ENCODE results near the gene CERKL. TPM values are rescaled to one million over a fixed set of nuclear protein-coding genes. Genes with fewer than 3 reads are reported as not detected.

Gene CERKL
- total RNA-seq, 1 donor from 2014 or later = not detected

GRCh38 chr2:181563101-181563692 is 93.7 kb downstream of the CERKL start:
- Mint-ChIP-seq H3K4me3 (ENCODE audit: unreplicated experiment) (no peak overlapping the region), H3K27ac (ENCODE audit: unreplicated experiment) (no peak overlapping the region), H3K36me3 (ENCODE audit: low read depth) (no peaks in the 10 kb centered on the region), H3K27me3 (ENCODE audit: low read depth) (no peaks in the 10 kb centered on the region), H3K4me1 (ENCODE audit: low read depth) (no peaks in the 10 kb centered on the region), H3K9me3 (ENCODE audit: low read depth) (no peaks in the 10 kb centered on the region)
- TF ChIP-seq CTCF (IDR thresholded peaks at IDR 0.05) = no peak
- DNase-seq (ENCODE audit: low spot score) = no peak

GRCh38 chr2:181558371-181558770 is 98.5 kb downstream of the CERKL start:
- no peak for DNase-seq (ENCODE audit: low spot score)
- no peaks in the 10 kb centered on the region for H3K4me1 Mint-ChIP-seq (ENCODE audit: low read depth)
- no peak for TF ChIP-seq CTCF (IDR thresholded peaks at IDR 0.05)
- no peaks in the 10 kb centered on the region for H3K27me3 Mint-ChIP-seq (ENCODE audit: low read depth)
- H3K27ac Mint-ChIP-seq (ENCODE audit: unreplicated experiment) = no peak overlapping the region
- no peak overlapping the region for H3K4me3 Mint-ChIP-seq (ENCODE audit: unreplicated experiment)
- H3K36me3 Mint-ChIP-seq (ENCODE audit: low read depth) = no peaks in the 10 kb centered on the region
- no peaks in the 10 kb centered on the region for H3K9me3 Mint-ChIP-seq (ENCODE audit: low read depth)

- DNase-seq (ENCODE audit: low spot score) = no peak
- H3K4me3 Mint-ChIP-seq (ENCODE audit: unreplicated experiment) = no peak overlapping the region
- no peak overlapping the region for H3K27ac Mint-ChIP-seq (ENCODE audit: unreplicated experiment)
- H3K27me3 Mint-ChIP-seq (ENCODE audit: low read depth) = no peaks in the 10 kb centered on the region
- TF ChIP-seq CTCF (IDR thresholded peaks at IDR 0.05) = no peak
- peaks cover 7% of the 10 kb centered on the region for H3K4me1 Mint-ChIP-seq (ENCODE audit: low read depth)
- H3K9me3 Mint-ChIP-seq (ENCODE audit: low read depth) = no peaks in the 10 kb centered on the region
- H3K36me3 Mint-ChIP-seq (ENCODE audit: low read depth) = no peaks in the 10 kb centered on the region
Measured at GRCh38 chr2:181554061-181554830, 102.7 kb downstream of the CERKL start.

- Mint-ChIP-seq H3K27ac (ENCODE audit: unreplicated experiment) (no peak overlapping the region), H3K4me3 (ENCODE audit: unreplicated experiment) (no peak overlapping the region), H3K4me1 (ENCODE audit: low read depth) (peaks cover 7% of the 10 kb centered on the region), H3K9me3 (ENCODE audit: low read depth) (no peaks in the 10 kb centered on the region), H3K27me3 (ENCODE audit: low read depth) (no peaks in the 10 kb centered on the region), H3K36me3 (ENCODE audit: low read depth) (no peaks in the 10 kb centered on the region)
- no peak for DNase-seq (ENCODE audit: low spot score)
- no peak for TF ChIP-seq CTCF (IDR thresholded peaks at IDR 0.05)
Measured at GRCh38 chr2:181553244-181553643, 103.7 kb downstream of the CERKL start.

GRCh38 chr2:181552808-181553207 is 104.1 kb downstream of the CERKL start:
- no peak overlapping the region for H3K4me3 Mint-ChIP-seq (ENCODE audit: unreplicated experiment)
- H3K36me3 Mint-ChIP-seq (ENCODE audit: low read depth) = no peaks in the 10 kb centered on the region
- no peak for DNase-seq (ENCODE audit: low spot score)
- no peaks in the 10 kb centered on the region for H3K27me3 Mint-ChIP-seq (ENCODE audit: low read depth)
- no peaks in the 10 kb centered on the region for H3K9me3 Mint-ChIP-seq (ENCODE audit: low read depth)
- TF ChIP-seq CTCF (IDR thresholded peaks at IDR 0.05) = no peak
- peaks cover 7% of the 10 kb centered on the region for H3K4me1 Mint-ChIP-seq (ENCODE audit: low read depth)
- H3K27ac Mint-ChIP-seq (ENCODE audit: unreplicated experiment) = no peak overlapping the region
